Lower leg skin (tissue), 3 donors: ENCODE data around the gene ZSCAN23.

Source experiments
- POLR2A ChIP-seq, 2 donors: fragments of 450-650 bp; IDR thresholded peaks; one replicate each; pipeline ENCODE4 v1.6.1; 2016 to 2017; ENCODE audit warnings: antibody characterized with exemption in 2 of 2, mild to moderate bottlenecking in 1 of 2, moderate library complexity in 1 of 2
- TF ChIP-seq, protein P1 (sequence below), 3 donors: fragments of 450-650 bp; IDR thresholded peaks; one replicate each; pipeline ENCODE4 v1.5.1; 2016; ENCODE audit warnings: antibody characterized with exemption in 3 of 3, mild to moderate bottlenecking in 3 of 3, moderate library complexity in 2 of 3

DNA sequence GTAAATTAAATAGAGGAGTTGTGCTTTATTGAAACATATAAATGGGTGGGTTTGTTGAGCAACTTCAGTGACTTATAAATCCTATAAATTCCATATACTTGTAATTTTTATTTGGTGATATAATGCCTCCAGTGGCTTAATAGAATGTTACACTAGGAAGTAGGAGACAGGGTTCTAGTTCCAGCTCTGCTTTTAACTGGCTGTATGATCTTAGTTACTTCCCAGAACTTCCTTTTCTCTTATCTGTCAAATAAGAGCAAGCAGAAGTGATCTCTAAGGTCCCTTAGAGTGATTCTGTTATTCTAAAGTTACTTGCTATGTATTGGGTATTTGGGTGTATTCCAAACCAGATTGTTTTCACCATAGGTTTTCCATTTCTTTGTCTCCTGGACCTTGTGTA is 10.2 kb downstream of the ZSCAN23 start:
- no peak for TF ChIP-seq POLR2A (IDR thresholded peaks at IDR 0.05)
- TF ChIP-seq, protein P1, sequence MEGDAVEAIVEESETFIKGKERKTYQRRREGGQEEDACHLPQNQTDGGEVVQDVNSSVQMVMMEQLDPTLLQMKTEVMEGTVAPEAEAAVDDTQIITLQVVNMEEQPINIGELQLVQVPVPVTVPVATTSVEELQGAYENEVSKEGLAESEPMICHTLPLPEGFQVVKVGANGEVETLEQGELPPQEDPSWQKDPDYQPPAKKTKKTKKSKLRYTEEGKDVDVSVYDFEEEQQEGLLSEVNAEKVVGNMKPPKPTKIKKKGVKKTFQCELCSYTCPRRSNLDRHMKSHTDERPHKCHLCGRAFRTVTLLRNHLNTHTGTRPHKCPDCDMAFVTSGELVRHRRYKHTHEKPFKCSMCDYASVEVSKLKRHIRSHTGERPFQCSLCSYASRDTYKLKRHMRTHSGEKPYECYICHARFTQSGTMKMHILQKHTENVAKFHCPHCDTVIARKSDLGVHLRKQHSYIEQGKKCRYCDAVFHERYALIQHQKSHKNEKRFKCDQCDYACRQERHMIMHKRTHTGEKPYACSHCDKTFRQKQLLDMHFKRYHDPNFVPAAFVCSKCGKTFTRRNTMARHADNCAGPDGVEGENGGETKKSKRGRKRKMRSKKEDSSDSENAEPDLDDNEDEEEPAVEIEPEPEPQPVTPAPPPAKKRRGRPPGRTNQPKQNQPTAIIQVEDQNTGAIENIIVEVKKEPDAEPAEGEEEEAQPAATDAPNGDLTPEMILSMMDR (IDR thresholded peaks at IDR 0.05): no peak
